Lower leg skin (tissue), 3 donors: ENCODE measurements around the gene NYAP2.

Experiments used
- CTCF ChIP-seq, 3 donors: fragments of 450-650 bp; IDR thresholded peaks; one replicate each; pipeline ENCODE4 v1.5.1; 2016; ENCODE audit warnings: antibody characterized with exemption in 3 of 3, mild to moderate bottlenecking in 3 of 3, moderate library complexity in 2 of 3
- POLR2A ChIP-seq, 2 donors: fragments of 450-650 bp; IDR thresholded peaks; one replicate each; pipeline ENCODE4 v1.6.1; 2016 to 2017; ENCODE audit warnings: antibody characterized with exemption in 2 of 2, mild to moderate bottlenecking in 1 of 2, moderate library complexity in 1 of 2

DNA sequence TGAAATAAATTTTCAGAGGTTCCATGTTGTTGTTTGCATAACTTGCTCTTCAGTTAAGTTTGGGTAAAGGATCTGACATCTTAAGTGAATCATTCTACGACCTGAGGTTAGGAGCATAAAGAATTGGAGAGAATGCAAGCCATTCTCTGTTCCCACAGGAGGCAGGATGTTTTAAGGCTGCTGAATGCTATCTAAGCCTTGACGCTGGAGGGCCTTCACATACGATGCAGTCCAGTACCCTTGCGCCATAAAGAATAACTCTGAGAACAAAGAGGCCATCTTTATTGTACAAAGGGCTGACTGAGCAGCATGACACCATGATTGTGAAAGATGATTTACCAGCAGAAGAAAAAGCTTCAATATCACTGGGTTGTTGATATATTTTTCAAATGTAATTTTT, 198.4 kb downstream of the NYAP2 start:
- TF ChIP-seq CTCF (IDR thresholded peaks at IDR 0.05) (no peak), POLR2A (IDR thresholded peaks at IDR 0.05) (no peak)
